HepG2 (cell line): ENCODE results near the gene SCEL. TPM values are rescaled to one million over a fixed set of nuclear protein-coding genes. Genes with fewer than 3 reads are reported as not detected.

Source experiments
- ATAC-seq: fragments of 200-7000 bp; cut with Tn5 transposase; 3 replicates; pipeline ENCODE4 v1.9.1; 2020; ENCODE audit warnings: mild to moderate bottlenecking, moderate library complexity
- BruUV-seq: library from RNA; stranded (reverse); fragments of 400-500 nt; replicated peaks from 2 replicates; lab custom pipeline; 2021; lab: Mats Ljungman, UMichigan
- CTCF ChIA-PET: fragments of 300-600 bp; formaldehyde crosslinking; extraction: SDS; loops from one replicate; lab custom pipeline; 2021; ENCODE audit warnings: low total read pairs, inconsistent platforms, low intra/inter-chr PET ratio; lab: Yijun Ruan, JAX
- POLR2A ChIA-PET: fragments of 350-600 bp; sonication (Branson Sonifier 250); formaldehyde crosslinking; loops from one replicate; lab custom pipeline; 2020; ENCODE audit warnings: antibody characterized with exemption, inconsistent platforms; lab: Yijun Ruan, JAX
- DNase-seq: peaks from one replicate; pipeline ENCODE4 v3.0.0-alpha.2; 2015; ENCODE audit warnings: low spot score
- FAIRE-seq: peaks from 3 replicates; lab custom pipeline; 2011; peaks lifted over from hg19 to GRCh38; lab: Jason Lieb, UNC
- H2AFZ ChIP-seq: one replicate; pipeline ENCODE4 v1.6.1; 2011; ENCODE audit warnings: low read length, inconsistent platforms
- H3K27ac ChIP-seq: fragments of 300-600 bp; 3 replicates; pipeline ENCODE4 v1.8.0; 2011; ENCODE audit warnings: mixed run types, mild to moderate bottlenecking, mixed read lengths, low read length, inconsistent platforms; ENCODE audit not compliant: insufficient read depth; ENCODE audit errors: extremely low read length
- H3K27me3 ChIP-seq, 2 experiments: fragments of 200-600 bp in 1 of 2; 2 replicates in 1 of 2; 3 replicates in 1 of 2; pipeline versions ENCODE4 v1.6.0 to v1.8.0; 2011; ENCODE audit warnings: low read length in 2 of 2, mild to moderate bottlenecking in 2 of 2, moderate library complexity in 2 of 2, inconsistent platforms in 1 of 2; ENCODE audit not compliant: insufficient read depth in 2 of 2, control insufficient read depth in 1 of 2
- H3K36me3 ChIP-seq, 2 experiments: fragments of 200-600 bp in 1 of 2; replicated peaks in 1 of 2; 2 replicates in 1 of 2; 3 replicates in 1 of 2; pipeline versions ENCODE4 v1.5.1 to v1.8.0; 2011; ENCODE audit warnings: low read length in 2 of 2, inconsistent platforms in 1 of 2; ENCODE audit not compliant: insufficient read depth in 2 of 2, control insufficient read depth in 1 of 2
- H3K4me1 ChIP-seq: 2 replicates; pipeline ENCODE4 v1.5.1; 2012; ENCODE audit warnings: low read length, inconsistent platforms; ENCODE audit not compliant: insufficient read depth
- H3K4me2 ChIP-seq: 2 replicates; pipeline ENCODE4 v1.6.0; 2011; ENCODE audit warnings: low read depth, low read length, inconsistent platforms
- H3K4me3 ChIP-seq, 3 experiments: fragments of 200-600 bp in 1 of 3; sonication (generic), shearing (Covaris generic) in 1 of 3; replicated peaks in 1 of 3; 2 replicates each; pipeline ENCODE4 v1.5.1; 2011 to 2016; ENCODE audit warnings: low read length in 3 of 3, inconsistent platforms in 2 of 3, low read depth in 2 of 3, mild to moderate bottlenecking in 2 of 3, control low read depth in 1 of 3, mixed read lengths in 1 of 3; ENCODE audit not compliant: insufficient read depth in 1 of 3
- H3K79me2 ChIP-seq: one replicate; pipeline ENCODE4 v1.6.1; 2011; ENCODE audit warnings: low read length, inconsistent platforms; ENCODE audit not compliant: insufficient read depth
- H3K9ac ChIP-seq: 2 replicates; pipeline ENCODE4 v1.6.0; 2011; ENCODE audit warnings: mild to moderate bottlenecking, low read depth, low read length, inconsistent platforms; ENCODE audit not compliant: insufficient read depth
- H3K9me3 ChIP-seq: 2 replicates; pipeline ENCODE4 v1.5.1; 2012; ENCODE audit warnings: mild to moderate bottlenecking, low read length
- H4K20me1 ChIP-seq: 2 replicates; pipeline ENCODE4 v1.6.0; 2011; ENCODE audit warnings: inconsistent platforms, mild to moderate bottlenecking, low read length, moderate library complexity; ENCODE audit not compliant: insufficient read depth
- CREB1 ChIP-seq, 2 experiments: fragments of 450-650 bp in 1 of 2; IDR thresholded peaks; 2 replicates each; pipeline ENCODE4 v1.6.1; 2016 to 2017; ENCODE audit warnings: control low read depth in 1 of 2, mild to moderate bottlenecking in 1 of 2, missing compliant biosample characterization in 1 of 2, missing genetic modification characterization in 1 of 2
- ELF3 ChIP-seq: IDR thresholded peaks from 2 replicates; pipeline ENCODE4 v1.6.1; 2016; ENCODE audit warnings: missing genetic modification reagents, missing compliant biosample characterization
- NFIB ChIP-seq: sonication (generic); formaldehyde crosslinking; IDR thresholded peaks from 2 replicates; pipeline ENCODE4 v1.9.0; 2021; ENCODE audit warnings: missing genetic modification reagents, mild to moderate bottlenecking, borderline replicate concordance
- PHF8 ChIP-seq: sonication (generic); formaldehyde crosslinking; IDR thresholded peaks from 2 replicates; pipeline ENCODE4 v1.5.0; 2020; ENCODE audit warnings: missing genetic modification reagents
- RXRA ChIP-seq: sonication (generic); formaldehyde crosslinking; IDR thresholded peaks from 2 replicates; pipeline ENCODE4 v1.5.1; 2020; ENCODE audit warnings: missing genetic modification reagents
- ZBTB4 ChIP-seq: sonication (generic); formaldehyde crosslinking; IDR thresholded peaks from 2 replicates; pipeline ENCODE4 v1.4.0; 2020; ENCODE audit warnings: missing genetic modification reagents, mild to moderate bottlenecking, borderline replicate concordance
- ZNF496 ChIP-seq: sonication (generic); formaldehyde crosslinking; IDR thresholded peaks from 2 replicates; pipeline ENCODE4 v1.8.1; 2023; ENCODE audit warnings: mild to moderate bottlenecking, moderate library complexity, missing genetic modification reagents; ENCODE audit not compliant: insufficient replicate concordance
- ZNF609 ChIP-seq: sonication (generic); formaldehyde crosslinking; IDR thresholded peaks from 2 replicates; pipeline ENCODE4 v1.4.0; 2020; ENCODE audit warnings: mild to moderate bottlenecking, missing genetic modification reagents, borderline replicate concordance
- WGBS: methylation state at CpG from one replicate; pipeline ENCODE4 v1.1.6; 2017; ENCODE audit warnings: low lambda C conversion rate; 5-methylcytosine and 5-hydroxymethylcytosine counted together
- in situ Hi-C: cut with HindIII; loops from 2 replicates; pipeline ENCODE4 v1.10.0; 2017; ENCODE audit warnings: low pct_unique_long_range_greater_than_20kb; ENCODE audit not compliant: extremely low pct_ligation_motif_present
- intact Hi-C: fragments of 100-400 bp; cut with micrococcal nuclease; formaldehyde crosslinking; loops from one replicate; pipeline ENCODE4 v1.10.0; 2022; ENCODE audit not compliant: unreplicated experiment
- polyA plus RNA-seq, 8 experiments: library from polyadenylated mRNA; depleted of rRNA in 3 of 8; stranded (reverse) in 7 of 8; unstranded in 1 of 8; fragments of >200 nt; fragmentation: Illumina TruSeq in 4 of 8; extraction: Trizol in 4 of 8; gene quantifications; 2 replicates each; pipeline versions ENCODE4 v1.2.1 to v1.2.3, GENCODE V29; 2011 to 2016; ENCODE audit warnings: low read depth in 4 of 8, missing spikeins in 1 of 8, mixed read lengths in 1 of 8; ENCODE audit not compliant: insufficient read depth in 1 of 8
- total RNA-seq, 5 experiments: library from RNA; depleted of rRNA; stranded (reverse); fragments of >200 nt; fragmentation: Illumina TruSeq; extraction: Trizol; gene quantifications; 2 replicates each; pipeline ENCODE4 v1.2.3, GENCODE V29; 2016; ENCODE audit warnings: low read depth in 1 of 5

The SCEL gene
- total and polyA plus RNA-seq, 2 of the 13 experiments (the other 11 are each of a cell fraction or from before 2014, with no cell fraction given), result not detected

DNA sequence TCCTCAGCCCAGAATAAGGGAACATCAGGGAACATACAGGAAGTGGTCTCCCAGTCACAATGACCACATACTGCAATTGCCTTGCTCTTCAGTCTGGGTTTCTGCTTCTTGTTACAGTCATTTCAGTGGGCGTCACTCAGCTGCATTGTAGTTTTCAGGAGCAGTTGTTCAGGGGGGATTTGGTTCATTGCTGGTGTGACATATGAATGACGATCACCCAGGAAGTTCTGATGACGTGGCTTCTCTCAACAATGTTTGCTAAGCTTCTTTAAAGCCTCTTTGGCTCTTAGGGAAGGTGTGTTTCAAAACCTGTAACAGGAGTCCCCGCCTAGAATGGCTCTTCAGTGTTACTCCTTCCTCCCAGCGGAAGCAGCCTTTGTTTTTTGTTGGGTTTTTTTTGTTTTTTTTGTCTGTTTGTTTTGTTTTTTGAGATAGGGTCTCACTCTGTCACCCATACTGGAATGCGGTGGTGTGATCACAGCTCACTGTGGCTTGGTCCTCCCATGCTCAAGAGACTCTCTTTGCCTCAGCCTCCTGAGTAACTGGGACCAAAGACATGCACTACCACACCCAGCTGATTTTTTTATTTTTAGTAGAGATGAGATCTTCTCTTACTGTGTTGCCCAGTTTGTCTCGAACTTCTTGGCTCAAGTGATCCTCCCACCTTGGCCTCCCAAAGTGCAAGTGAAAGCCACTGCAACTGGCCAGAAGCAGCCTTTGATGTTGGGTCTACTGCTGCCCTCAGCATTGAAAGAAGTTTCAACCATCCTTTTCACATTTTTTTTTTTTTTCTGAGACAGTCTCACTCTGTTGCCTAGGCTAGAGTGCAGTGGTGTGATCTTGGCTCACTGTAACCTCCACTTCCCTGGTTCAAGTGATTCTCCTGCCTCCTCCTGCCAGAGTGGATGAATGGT, 1.4 kb upstream of the SCEL start:
- no peak overlapping the region for H3K9ac ChIP-seq
- no peak overlapping the region for H3K4me3 ChIP-seq
- no peak for ATAC-seq
- 1% methylated on average over 7 of the region's 7 CpGs for WGBS
- H3K27ac ChIP-seq, result no peak overlapping the region
- H3K4me1 ChIP-seq, result no peaks in the 10 kb centered on the region
- POLR2A ChIA-PET, result no interaction called here
- H3K79me2 ChIP-seq, result no peaks in the 10 kb centered on the region
- DNase-seq, result no peak
- no peak overlapping the region for H3K4me2 ChIP-seq
- TF ChIP-seq CREB1 (IDR thresholded peaks at IDR 0.05) (peak; percentile 81), CREB1 (CRISPR knock-in tag; IDR thresholded peaks at IDR 0.05) (no peak), ZBTB4 (CRISPR knock-in tag) (no peak)
- H2AFZ ChIP-seq, result no peak overlapping the region
- CTCF ChIA-PET, result no interaction called here
- BruUV-seq, result no TSS peak
- no peaks in the 10 kb centered on the region; a peak in 1 of 5 replicates for H3K27me3 ChIP-seq
- in situ Hi-C loops (no loop called here), intact Hi-C loops (no loop called here)
- H4K20me1 ChIP-seq, result no peaks in the 10 kb centered on the region
- no peaks in the 10 kb centered on the region for H3K9me3 ChIP-seq
- FAIRE-seq, result no peak
- no peaks in the 10 kb centered on the region for H3K36me3 ChIP-seq

DNA sequence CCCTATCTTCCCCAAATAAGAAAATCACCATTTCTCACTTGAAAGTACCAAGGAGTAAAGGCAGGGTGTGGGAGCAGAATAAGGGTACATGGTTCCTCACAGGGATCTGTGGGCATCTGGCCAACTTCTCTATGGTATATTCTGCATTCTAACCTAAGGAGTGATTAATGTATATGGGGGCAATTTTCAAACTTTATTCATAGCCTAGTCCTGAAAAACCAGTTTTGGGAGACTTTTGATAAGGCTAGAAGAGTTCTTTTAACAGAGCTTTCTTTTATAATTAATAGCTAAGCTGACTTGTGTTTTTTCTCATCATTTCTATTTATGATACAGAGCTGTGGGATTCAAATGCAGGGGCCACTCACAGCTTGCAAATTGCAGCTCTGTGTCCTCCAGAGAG, 852 bp downstream of the SCEL start:
- no peak overlapping the region for H3K9ac ChIP-seq
- no peaks in the 10 kb centered on the region for H3K9me3 ChIP-seq
- H4K20me1 ChIP-seq, result no peaks in the 10 kb centered on the region
- H3K4me1 ChIP-seq, result no peaks in the 10 kb centered on the region
- intact Hi-C loops, result no loop called here
- FAIRE-seq, result no peak
- CTCF ChIA-PET, result interaction anchor here (0.6 kb wide), 1 partner anchor 28 kb away, joined by 3 read pairs; no protein-coding TSS in a partner anchor
- no peak for ATAC-seq
- no peak overlapping the region for H3K4me2 ChIP-seq
- DNase-seq, result no peak
- H3K27ac ChIP-seq, result no peak overlapping the region
- POLR2A ChIA-PET, result no interaction called here
- H3K36me3 ChIP-seq, result no peaks in the 10 kb centered on the region
- no peak overlapping the region for H3K4me3 ChIP-seq
- no peaks in the 10 kb centered on the region; a peak in 1 of 5 replicates for H3K27me3 ChIP-seq
- H3K79me2 ChIP-seq, result no peaks in the 10 kb centered on the region
- BruUV-seq, result no TSS peak
- H2AFZ ChIP-seq, result no peak overlapping the region
- in situ Hi-C loops, result no loop called here
- TF ChIP-seq ELF3 (CRISPR knock-in tag) (no peak), PHF8 (no peak), ZNF609 (CRISPR knock-in tag) (no peak), ZNF496 (CRISPR knock-in tag) (no peak), NFIB (CRISPR knock-in tag) (no peak), RXRA (no peak)
